ENCODE results near the gene PANX1. TPM values are rescaled to one million over a fixed set of nuclear protein-coding genes. Genes with fewer than 3 reads are reported as not detected.
"Not testable (repeated sequence)": the region's sequence is repeated elsewhere in the genome, so short reads cannot be mapped to it uniquely, and the experiment has no call there.

PANX1 gene
- total RNA-seq, 2 experiments from 2014 or later = 11.3 to 16.5 TPM

GRCh38 chr11:94117197-94117574, 11.5 kb upstream of the PANX1 start:
- Histone ChIP-seq H3K36me3 (ENCODE audit: insufficient read depth, low read length) (no peaks in the 10 kb centered on the region), H3K4me2 (ENCODE audit: low read length) (no peak overlapping the region), H3K9me3 (ENCODE audit: low read length) (no peaks in the 10 kb centered on the region), H3K79me2 (ENCODE audit: insufficient read depth, low read depth, low read length) (no peaks in the 10 kb centered on the region), H3K27ac (ENCODE audit: low read depth, low read length, poor library complexity, severe bottlenecking) (no peak overlapping the region), H2AFZ (ENCODE audit: low read length) (no peak overlapping the region), H4K20me1 (ENCODE audit: insufficient read depth, low read length) (no peaks in the 10 kb centered on the region), H3K4me3 (ENCODE audit: low read depth, low read length, poor library complexity, severe bottlenecking) (no peak overlapping the region), H3K9me2 (ENCODE audit: insufficient read depth, low read length) (no peaks in the 10 kb centered on the region), H3K4me1 (ENCODE audit: insufficient read depth, low read length, poor library complexity, severe bottlenecking) (no peaks in the 10 kb centered on the region)
- intact Hi-C loops (cut with micrococcal nuclease; ENCODE audit: unreplicated experiment) = no loop called here
- ChIA-PET CTCF (ENCODE audit: unreplicated experiment) (no interaction called here), POLR2A (no interaction called here)
- DNase-seq (ENCODE audit: low spot score) = no peak
- BruUV-seq (replicated peaks) = no TSS peak
- no peak for TF ChIP-seq EZH2phosphoT487 (IDR thresholded peaks at IDR 0.05; ENCODE audit: borderline replicate concordance, low read depth, low read length)
- no peak for TF ChIP-seq CTCF (conservative IDR thresholded peaks at IDR 0.05; ENCODE audit: low read length)

DNA sequence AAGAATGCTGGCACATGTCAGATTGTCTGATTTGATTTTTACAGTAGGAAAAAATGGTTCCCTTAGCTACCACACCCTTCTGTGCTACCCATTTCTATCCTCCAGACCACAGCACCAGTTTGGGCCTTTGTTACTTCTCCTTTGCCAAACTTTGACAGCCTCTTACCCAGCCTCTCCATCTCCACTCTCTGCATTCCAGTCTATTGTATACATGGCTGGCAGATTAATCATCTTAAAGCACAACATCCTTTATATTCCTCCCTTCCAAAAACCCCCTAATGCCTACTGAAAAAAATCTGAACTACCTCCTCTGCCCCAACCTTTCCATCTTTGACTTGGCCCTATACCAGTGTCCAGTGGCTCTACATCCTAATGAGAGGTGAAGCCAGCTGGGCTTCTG, 10.8 kb upstream of the PANX1 start:
- no TSS peak for BruUV-seq (replicated peaks)
- Histone ChIP-seq H3K79me2 (ENCODE audit: insufficient read depth, low read depth, low read length) (no peaks in the 10 kb centered on the region), H3K4me3 (ENCODE audit: low read depth, low read length, poor library complexity, severe bottlenecking) (no peak overlapping the region), H3K4me1 (ENCODE audit: insufficient read depth, low read length, poor library complexity, severe bottlenecking) (no peaks in the 10 kb centered on the region), H3K9me3 (ENCODE audit: low read length) (no peaks in the 10 kb centered on the region), H3K27ac (ENCODE audit: low read depth, low read length, poor library complexity, severe bottlenecking) (no peak overlapping the region), H3K4me2 (ENCODE audit: low read length) (no peak overlapping the region), H3K9me2 (ENCODE audit: insufficient read depth, low read length) (no peaks in the 10 kb centered on the region), H4K20me1 (ENCODE audit: insufficient read depth, low read length) (no peaks in the 10 kb centered on the region), H3K36me3 (ENCODE audit: insufficient read depth, low read length) (no peaks in the 10 kb centered on the region), H2AFZ (ENCODE audit: low read length) (no peak overlapping the region)
- no peak for TF ChIP-seq EZH2phosphoT487 (IDR thresholded peaks at IDR 0.05; ENCODE audit: borderline replicate concordance, low read depth, low read length)
- no peak for TF ChIP-seq CTCF (conservative IDR thresholded peaks at IDR 0.05; ENCODE audit: low read length)
- DNase-seq (ENCODE audit: low spot score) = no peak
- ChIA-PET POLR2A (no interaction called here), CTCF (ENCODE audit: unreplicated experiment) (no interaction called here)
- intact Hi-C loops (cut with micrococcal nuclease; ENCODE audit: unreplicated experiment) = no loop called here

GRCh38 chr11:94119676-94120075, 9.0 kb upstream of the PANX1 start:
- H3K9me3 ChIP-seq (ENCODE audit: low read length); H3K79me2 ChIP-seq (ENCODE audit: insufficient read depth, low read depth, low read length); H3K4me1 ChIP-seq (ENCODE audit: insufficient read depth, low read length, poor library complexity, severe bottlenecking); BruUV-seq (replicated peaks); H2AFZ ChIP-seq (ENCODE audit: low read length); CTCF ChIA-PET (ENCODE audit: unreplicated experiment); H3K4me3 ChIP-seq (ENCODE audit: low read depth, low read length, poor library complexity, severe bottlenecking); H3K9me2 ChIP-seq (ENCODE audit: insufficient read depth, low read length); DNase-seq (ENCODE audit: low spot score); H3K4me2 ChIP-seq (ENCODE audit: low read length); H3K27ac ChIP-seq (ENCODE audit: low read depth, low read length, poor library complexity, severe bottlenecking); H4K20me1 ChIP-seq (ENCODE audit: insufficient read depth, low read length); H3K36me3 ChIP-seq (ENCODE audit: insufficient read depth, low read length); intact Hi-C loops (cut with micrococcal nuclease; ENCODE audit: unreplicated experiment): not testable (repeated sequence)
- POLR2A ChIA-PET = interaction anchor here (0.6 to 1.6 kb wide), 2 partner anchors 9 to 108 kb away, joined by 3 to 4 read pairs; no protein-coding TSS in a partner anchor

GRCh38 chr11:94120516-94120915, 8.1 kb upstream of the PANX1 start:
- DNase-seq (ENCODE audit: low spot score); H3K9me3 ChIP-seq (ENCODE audit: low read length); H3K36me3 ChIP-seq (ENCODE audit: insufficient read depth, low read length); H3K4me1 ChIP-seq (ENCODE audit: insufficient read depth, low read length, poor library complexity, severe bottlenecking); H4K20me1 ChIP-seq (ENCODE audit: insufficient read depth, low read length); H3K4me3 ChIP-seq (ENCODE audit: low read depth, low read length, poor library complexity, severe bottlenecking); H3K4me2 ChIP-seq (ENCODE audit: low read length); H2AFZ ChIP-seq (ENCODE audit: low read length); BruUV-seq (replicated peaks); intact Hi-C loops (cut with micrococcal nuclease; ENCODE audit: unreplicated experiment); H3K79me2 ChIP-seq (ENCODE audit: insufficient read depth, low read depth, low read length); H3K9me2 ChIP-seq (ENCODE audit: insufficient read depth, low read length); H3K27ac ChIP-seq (ENCODE audit: low read depth, low read length, poor library complexity, severe bottlenecking); CTCF ChIA-PET (ENCODE audit: unreplicated experiment): not testable (repeated sequence)
- POLR2A ChIA-PET = interaction anchor here (1.6 kb wide), 1 partner anchor 10 kb away, joined by 4 read pairs; no protein-coding TSS in a partner anchor
